HG03045 (cell line): ENCODE measurements around the gene RASGEF1C.

Source experiments
- ATAC-seq: cut with Tn5 transposase; IDR thresholded peaks from one replicate; pipeline ENCODE4 v1.9.1; 2021; ENCODE audit warnings: mild to moderate bottlenecking, moderate library complexity; ENCODE audit not compliant: unreplicated experiment

The RASGEF1C gene

DNA sequence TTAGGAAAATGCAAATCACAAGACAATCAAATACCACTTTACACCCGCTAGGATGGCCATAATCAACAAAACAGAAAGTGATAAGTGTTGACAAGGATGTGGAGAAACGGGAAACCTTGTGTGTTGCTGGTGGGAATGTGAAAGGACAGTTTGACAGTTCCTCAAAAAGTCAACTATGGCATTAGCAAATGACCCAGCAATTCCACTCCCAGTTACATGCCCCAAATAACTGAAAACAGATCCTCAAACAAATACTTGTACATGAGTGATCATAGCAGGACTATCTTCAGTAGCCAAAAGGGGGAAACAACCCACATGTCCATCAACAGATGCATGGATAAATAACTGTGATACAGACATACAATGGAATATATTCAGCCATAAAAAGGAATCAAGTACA, 21.2 kb downstream of the RASGEF1C start:
- no peak for ATAC-seq

DNA sequence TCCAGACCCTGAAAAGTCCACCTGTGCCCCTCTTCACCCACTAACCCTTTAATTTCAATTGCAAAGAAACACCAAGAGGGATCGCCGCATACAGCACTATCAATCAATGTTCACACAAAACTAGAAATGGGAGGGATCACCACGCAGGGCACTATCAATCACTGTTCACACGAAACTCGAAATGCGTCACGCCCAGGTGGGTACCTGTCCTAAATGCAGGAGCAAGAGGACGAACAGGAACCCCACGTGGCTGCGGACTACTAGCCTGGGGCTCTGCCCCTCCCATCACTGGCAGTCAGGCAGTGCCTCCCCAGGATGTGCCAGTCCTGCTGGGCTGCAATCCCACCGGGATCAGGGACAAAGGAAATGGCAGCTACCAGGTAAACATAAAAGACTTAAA, 28.2 kb downstream of the RASGEF1C start:
- no peak for ATAC-seq

DNA sequence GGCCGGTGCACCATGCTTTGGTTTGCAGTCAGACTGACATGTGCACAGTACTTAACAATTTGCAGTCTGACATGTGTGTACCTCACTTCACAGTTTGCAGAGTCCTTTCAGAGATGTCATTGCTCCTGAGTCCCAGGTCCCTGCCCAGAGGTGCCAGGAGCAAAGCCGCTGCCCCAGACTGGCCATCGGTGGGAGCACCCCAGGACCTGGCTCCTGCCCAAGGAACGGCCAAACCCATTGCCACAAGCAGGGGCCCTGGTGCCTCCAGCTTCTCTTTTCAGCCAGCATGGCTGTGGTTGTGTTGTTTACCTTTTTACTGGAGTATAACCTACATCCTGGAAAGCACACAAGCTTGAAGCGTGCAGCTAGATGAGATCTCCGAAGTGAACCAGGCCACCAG, 28.6 kb downstream of the RASGEF1C start:
- ATAC-seq = no peak

DNA sequence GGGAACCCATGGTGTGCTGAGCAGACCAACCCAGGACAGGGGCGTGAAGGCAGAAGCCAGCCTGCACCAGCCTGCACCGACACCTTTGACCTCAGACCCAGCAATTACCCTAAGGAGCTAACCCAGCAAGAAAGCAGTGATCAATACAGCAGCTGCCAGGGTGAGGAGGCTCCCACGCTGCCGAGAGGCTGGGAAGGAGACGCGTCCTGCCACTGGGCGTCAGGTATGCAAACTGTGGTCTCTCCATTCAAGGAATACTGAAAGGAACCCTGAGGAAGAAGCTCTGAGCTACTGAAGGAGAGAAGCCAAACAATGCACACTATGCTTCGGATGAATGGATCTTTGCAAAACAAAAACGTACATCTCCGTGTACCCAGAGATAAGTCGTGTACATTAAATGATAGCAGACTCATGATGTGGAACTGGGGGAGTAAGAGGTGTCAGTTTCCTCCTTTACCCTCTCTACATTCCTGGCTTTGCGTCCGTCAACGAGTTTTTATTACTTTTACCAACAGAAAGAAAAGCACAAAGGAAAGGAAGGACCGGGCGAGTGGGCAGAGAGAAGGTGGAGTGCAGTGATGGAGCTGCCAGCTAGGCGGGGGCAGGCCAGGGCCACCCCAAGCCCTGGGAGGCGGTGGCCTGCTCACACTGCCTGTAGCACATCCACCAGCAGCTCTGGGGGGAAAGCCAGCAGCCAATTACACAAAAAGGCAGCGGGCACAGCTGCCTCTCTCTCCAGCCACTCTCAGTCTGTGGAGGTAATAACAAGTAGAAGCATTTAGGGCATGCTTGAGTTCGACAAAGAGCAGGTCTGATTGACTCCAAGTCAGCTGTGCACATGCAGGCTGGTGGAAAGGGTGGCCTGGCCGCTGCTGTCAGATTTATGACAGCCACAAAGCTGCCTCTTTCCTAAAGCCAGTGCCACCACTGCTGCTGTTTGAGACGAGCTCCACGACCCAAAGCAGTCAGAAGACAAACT, 29.3 kb downstream of the RASGEF1C start:
- ATAC-seq = no peak

DNA sequence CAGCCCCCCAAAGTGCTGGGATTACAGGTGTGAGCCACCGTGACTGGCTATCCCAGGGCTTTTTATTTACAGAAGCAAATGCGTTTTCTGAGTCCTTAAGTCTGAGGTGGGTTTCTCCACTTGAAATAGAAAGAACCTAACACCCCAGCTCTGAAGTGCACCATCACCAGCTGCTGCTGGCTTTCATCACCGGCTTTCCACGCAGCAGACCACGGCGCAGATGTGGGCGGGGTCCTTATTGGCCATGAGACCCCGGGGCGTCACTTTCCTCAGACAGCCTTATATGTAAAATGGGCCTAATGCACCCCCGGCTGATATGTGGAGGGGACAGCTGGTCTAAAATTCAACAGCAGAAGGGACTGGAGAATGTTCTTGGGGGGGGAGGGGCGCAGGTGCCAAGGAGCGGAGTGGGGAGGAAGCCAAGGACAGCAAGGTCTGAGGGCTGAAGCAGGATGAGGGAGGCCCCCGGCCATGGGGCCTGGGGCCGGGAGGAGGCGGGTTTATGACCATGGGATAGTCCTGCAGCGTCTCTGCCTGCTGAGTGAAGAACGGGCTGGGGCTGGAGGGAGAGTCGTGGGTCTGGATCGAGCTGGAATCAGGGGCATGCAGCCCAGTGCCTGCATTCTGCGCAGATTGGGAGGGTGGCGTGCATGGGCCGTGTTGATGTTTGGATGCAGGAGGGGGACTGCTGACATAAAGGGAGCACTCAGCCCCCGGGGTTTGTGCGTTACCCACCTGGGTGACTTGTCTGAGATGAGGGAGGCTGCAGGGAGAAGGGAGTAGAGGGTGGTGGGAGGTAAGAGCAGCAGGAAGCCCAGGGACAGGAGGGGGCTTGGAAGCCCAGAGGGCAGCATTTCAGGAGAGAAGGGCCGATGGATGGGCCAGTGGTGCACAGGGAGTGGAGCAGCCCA, 30.2 kb downstream of the RASGEF1C start:
- ATAC-seq = no peak

DNA sequence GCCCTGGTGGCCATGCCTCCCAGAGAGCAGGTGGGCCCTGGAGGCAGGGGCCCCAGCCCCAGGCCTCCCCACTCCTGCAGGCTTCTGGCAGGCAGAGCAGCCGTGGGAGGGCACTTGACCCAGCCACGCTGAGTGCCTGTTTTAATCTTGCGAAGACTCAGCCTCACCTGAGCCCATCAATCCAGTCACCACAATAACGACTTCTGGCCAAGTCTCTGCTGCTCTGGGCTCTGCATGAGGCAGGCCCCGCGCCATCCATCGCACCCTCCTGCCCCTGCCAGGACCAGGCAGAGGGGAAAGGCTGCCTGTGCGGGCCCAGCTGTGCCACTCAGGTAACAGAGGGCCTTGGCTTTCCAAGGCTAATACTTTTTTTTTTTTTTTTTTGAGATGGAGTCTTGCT, 32.8 kb downstream of the RASGEF1C start:
- ATAC-seq = no peak

DNA sequence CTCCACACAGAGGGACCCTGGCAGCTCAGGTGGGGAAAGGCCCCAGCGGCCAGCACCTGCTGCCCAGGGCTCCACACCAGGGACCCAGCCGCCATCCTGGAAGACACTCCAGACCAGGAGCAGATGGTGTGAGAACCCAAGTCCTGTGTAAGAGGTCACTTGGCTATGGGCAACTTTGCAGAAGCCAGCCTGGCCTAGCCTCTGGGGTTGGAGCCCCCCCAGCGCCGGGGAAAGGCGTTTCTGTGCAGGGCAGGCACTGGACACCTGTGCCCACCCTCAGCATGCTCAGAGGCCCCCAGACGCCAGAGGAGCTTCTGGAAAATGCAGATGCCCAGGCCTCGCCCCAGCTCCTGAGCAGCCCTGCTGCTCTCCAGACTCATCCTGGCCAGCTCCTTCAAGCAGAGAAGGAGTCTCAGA, 34.0 kb downstream of the RASGEF1C start:
- no peak for ATAC-seq

DNA sequence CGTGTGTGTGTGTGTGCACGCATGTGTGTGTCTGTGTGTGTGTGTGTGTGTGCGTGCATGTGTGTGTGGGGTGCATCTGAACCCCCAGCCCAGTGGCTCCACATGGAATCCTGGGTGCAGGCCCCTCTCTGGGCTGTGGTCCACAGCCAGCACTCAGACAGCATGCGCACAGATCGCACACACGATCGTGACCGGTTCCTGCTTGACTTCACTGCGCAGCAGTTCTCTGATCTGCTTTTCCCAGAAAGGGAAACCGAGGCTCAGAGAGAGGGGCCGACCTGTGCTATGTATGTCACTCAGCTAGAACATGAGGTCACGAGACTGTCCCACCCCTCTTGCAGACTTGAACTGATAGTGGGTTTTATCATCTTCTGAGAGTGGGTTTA, 34.4 kb downstream of the RASGEF1C start:
- no peak for ATAC-seq

DNA sequence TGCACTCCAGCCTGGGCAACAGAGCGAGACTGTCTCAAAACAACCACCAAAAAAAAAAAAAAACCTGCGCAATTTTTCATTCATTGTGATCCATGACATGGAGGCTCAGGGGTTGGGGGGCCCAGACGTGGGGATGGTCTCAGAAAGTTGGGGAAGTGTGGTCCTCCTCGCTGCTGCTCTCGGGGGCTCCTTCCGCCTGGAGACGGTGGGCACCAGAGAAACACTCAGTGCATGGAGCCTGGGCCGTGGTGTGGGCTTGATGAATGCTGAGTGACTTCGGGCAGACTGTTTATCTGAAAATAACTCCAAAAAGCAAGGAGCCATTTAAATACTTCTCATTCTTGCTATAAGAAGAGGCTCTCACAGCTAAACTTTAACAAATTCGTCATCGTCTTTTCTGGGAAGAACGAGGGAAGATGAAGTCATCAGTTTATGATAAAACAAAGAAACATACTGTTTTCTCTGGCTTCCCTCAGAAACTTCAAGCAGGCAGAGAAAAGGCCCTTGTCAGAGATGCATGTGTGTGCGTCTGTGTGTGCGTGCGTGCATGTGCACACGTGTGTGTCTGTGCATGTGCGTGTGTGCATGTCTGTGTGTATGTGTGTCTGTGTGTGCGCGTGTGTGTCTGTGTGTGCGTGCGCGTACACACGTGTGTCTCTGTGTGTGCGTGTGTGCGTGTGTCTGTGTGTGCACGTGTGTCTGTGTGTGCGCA, 35.0 kb downstream of the RASGEF1C start:
- ATAC-seq = no peak

DNA sequence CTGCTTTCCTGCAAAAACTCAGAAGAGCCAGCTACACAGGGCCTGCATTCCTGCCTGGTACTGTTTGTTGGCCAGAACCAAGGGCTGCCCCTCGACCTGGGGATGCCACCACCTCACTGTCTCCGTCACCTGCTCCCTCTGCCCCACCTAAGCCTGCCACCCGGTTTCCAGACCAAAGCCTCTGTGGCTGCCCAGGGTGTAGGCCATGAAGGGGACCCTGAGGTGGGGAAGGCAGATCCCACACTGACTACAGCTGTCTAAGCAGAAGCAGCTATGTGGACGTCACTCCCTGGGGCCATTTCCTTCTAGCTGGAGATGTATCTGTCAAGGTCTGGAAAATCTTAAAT, 35.8 kb downstream of the RASGEF1C start:
- no peak for ATAC-seq

DNA sequence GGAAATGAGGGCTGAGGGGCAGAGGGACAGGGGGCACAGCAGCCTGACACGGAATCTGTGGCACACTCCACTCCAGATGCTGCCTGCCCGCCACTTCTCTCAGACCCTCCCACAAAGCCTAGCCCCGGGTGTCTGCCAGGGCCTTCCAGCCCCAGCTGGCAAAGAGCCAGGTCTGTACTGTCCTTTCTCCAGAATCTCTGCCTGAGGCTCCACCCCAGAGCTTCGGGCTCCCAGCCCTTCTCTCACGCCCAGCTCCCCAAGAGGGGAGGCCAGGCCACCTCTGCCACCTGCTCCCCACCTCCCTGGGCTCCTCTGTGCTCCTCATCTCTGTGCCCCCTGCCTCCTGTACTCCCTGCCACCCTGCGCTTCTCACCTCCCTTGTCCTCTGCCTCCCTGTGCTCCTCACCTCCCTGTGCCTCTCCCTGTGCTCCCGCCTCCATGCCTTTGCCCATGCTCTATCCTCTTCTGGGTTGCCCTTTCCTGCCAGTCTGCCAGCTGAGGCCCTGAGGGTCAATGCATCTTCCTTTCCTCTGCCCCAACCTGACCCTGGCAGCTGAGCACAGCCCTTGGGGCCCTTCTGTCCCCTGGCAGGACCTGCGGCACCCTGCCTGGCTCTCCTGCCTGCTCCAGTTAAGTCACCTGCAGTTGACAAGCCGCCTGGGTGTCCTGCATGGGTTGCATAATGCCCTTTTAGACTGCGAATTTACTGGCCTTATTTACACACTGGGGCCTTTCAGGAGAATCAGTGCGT, 36.4 kb downstream of the RASGEF1C start:
- no peak for ATAC-seq

DNA sequence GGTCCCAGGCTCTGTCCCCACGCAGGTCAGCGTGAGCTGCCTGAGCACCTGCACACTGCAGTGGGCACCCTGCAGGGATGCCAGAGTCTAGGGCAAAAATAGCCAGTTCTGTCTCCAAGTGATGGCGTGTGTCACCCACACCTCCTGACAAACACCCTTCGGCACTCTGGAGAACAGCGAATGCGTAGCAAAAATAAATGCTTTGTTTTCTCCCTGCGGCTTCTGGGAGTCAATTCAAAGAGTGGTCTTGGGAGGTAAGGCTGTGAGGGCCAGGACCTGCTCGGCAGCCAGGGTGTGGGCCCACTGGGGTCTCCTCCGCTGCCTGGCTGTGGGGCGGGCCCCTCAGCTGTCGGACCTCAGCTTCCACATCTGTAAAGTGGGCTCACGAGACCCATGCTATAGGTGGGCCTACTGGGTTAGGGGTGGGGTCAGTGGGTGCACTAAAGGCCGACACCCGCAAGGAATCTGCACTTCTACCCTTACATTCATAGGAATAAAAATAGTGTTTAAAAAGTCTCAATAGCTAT, 37.4 kb downstream of the RASGEF1C start:
- no peak for ATAC-seq

DNA sequence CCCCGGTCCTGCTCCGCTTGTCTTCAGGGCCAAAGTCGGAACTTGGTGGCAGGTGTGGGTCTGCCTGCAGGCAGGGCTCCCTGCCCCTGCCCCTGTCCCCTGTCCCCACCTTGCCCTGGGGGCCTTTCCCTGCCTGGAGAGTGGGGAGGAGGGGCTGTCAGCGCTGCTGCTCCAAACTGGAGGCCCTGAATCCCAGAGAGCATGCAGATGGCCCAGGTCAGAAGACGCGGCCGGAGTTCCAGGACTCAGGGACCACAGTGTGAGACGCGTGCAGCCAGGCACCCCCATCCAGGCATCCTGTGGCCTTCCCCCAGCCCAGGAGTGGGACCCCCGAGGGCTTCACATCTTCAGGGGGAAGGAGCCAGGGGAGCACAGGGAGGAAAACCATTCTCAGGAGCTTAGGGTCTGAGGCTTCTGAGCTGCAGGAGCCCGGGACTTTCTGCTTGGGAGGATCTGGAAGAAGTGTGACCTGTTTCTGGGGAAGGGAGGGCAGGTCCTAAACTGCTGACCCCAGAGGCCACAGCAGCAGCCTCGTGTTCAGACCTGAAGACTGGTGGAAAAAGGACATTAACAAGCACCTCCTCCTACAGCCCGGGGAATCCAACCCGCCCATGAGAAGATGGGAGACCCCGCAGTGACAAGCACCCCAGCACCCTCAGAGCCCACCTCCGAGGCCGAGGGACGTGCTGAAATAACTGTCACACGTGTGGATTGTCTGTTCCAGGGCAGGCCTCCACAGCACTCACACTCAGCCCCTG, 38.0 kb downstream of the RASGEF1C start:
- no peak for ATAC-seq

DNA sequence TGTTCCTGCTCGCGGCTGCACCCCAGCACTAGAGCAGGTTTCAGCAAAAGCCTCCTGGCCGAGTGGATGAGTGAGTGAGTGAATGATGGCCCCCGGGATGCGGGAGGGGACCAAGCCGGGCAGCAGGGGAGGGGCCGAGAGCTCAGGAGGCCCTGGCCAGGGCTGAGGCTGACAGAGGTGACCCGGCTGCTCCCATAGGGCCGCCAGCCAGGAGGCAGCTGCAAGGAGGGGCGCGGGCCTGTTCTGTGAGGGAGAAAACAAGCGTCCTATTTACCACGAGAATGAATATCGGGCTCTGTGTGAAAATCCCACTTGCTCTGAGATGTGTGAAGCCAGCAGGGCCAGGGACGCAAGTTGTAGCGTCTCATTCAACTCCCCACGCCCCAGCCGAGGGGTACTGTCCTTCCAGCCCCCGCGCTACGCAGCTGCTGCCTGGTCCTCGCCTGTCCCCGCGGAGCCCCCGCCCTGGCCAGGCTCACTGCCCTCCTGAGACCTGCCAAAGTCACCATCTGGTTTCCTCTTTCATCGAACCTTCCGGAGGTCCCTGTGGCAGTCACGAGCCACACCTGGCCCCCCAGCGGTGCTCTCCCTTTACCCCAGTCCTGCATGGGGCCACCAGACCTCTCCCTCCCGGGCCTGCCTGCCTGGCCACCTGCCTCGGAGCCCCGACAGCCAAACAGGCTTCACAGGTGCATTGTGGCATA, 38.8 kb downstream of the RASGEF1C start:
- ATAC-seq = no peak

DNA sequence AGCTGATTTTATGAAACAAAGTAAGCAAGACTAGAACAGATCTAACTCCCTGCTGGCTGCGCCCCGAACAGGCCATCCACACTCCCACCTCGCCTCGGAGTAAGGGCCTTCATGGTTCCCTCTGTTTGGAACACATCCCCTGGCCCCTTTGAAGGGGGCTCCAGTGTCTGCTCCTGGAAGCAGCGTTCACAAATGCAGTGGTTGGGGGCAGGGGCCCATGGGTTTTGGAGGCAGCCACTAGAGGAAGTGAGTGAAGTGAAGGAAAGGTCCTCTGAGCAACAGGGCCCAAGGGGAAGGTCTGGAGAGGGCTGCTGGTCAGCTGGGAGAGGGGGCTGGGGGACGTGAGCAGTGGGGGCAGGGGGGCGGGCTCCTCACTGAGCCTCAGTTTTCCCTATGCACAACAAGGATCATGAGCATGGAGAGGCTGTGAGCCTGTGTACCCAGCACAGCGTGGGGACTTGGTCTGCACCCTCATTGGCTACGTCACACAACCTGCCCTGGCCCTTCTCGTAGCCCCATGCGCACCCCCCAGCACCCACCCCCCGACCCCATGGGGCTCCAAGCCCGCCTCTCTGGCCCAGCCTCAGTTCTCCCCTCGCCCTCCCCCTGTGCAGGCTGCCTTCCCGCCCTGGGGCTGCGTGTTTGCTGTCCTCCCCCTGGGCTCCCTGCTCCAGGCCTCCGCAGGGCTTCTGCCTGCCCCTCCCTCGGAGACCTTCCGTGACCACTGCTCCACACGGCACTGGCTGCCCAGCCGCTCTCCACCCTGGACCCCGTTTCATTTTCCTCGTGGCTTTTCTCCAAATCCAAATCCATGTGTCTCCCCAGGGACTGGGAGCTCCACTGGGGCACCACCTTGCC, 39.5 kb downstream of the RASGEF1C start:
- ATAC-seq = no peak

DNA sequence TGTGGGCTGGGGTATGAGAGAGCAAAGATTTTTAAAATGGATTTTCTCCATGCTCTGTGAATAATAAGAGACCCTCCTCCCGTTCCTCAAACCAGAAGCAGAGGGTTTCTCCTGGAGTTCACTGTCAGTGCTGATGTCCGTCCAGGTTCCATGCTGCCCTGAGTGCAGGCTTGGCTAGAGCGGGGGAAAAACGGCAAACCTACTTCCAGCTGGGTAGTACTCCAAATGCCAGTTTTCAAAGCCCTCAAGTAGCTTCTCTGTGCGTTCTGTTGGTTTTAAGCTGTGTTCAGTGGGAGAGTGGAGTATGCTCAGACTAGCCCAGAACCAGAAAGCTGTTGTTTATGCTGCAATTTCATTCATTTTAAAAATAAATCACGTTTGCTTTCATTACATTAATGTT, 40.3 kb downstream of the RASGEF1C start:
- ATAC-seq = no peak

DNA sequence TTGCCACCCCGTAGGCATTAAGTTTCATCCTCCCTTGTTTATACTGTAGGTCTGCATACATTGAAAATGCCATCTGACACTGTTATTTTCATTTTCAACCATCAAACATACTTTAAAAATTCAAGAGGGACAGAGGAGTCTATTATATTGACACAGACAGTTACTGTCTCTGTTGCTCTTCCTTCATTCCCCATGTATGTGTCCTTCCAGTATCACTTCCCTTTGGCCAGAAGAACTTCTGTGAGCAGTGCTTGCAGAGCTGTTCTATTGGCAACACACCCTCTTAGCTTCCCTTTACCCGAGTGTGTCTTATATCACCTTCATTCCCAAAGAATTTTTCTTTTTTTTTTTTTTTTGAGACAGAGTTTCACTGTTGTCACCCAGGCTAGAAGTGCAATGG, 42.8 kb downstream of the RASGEF1C start:
- no peak for ATAC-seq

DNA sequence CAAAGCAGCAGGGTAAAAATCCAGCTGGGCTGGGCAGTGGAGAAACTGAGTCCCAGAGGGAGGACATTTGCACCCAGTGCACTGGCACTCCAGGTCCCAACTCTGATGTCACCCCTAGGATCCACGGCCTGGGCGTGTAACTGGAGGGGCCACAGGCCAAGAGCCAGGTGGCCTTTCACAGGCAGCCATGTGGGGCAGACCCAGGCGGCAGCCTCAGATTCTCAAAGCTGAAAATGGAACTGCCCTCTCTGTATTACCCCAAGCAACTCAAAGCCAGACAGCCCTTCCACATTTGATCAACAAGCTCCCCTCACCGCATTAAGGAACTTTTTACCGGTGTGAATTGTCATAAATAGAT, 46.7 kb downstream of the RASGEF1C start:
- no peak for ATAC-seq
